Activated CD8-positive, alpha-beta T cell treated with anti-CD3 and anti-CD28 coated beads for 36 hours (primary cell): Measurements from ENCODE around the gene TRIM22. TPM values are rescaled to one million over a fixed set of nuclear protein-coding genes. Genes with fewer than 3 reads are reported as not detected.

Experiments used
- ATAC-seq: fragments of 200-7000 bp; cut with Tn5 transposase; one replicate; pipeline ENCODE4 v1.10.0; 2021; ENCODE audit warnings: mild to moderate bottlenecking, moderate library complexity
- CTCF ChIA-PET: fragments of 350-600 bp; sonication (Branson Sonifier 250); formaldehyde crosslinking; loops from one replicate; lab custom pipeline; 2021; ENCODE audit warnings: antibody characterized with exemption; lab: Charles Lee
- POLR2A ChIA-PET: fragments of 350-600 bp; sonication (Branson Sonifier 250); formaldehyde crosslinking; loops from one replicate; lab custom pipeline; 2021; ENCODE audit warnings: antibody characterized with exemption; lab: Charles Lee
- DNase-seq: peaks from one replicate; pipeline ENCODE4 v3.0.0-alpha.2; 2020
- H3K27ac Mint-ChIP-seq: one replicate; pipeline ENCODE4 v1.8.0; 2021; ENCODE audit warnings: mild to moderate bottlenecking, mixed read lengths
- H3K27me3 Mint-ChIP-seq: one replicate; pipeline ENCODE4 v1.8.0; 2021; ENCODE audit warnings: mixed read lengths
- H3K36me3 Mint-ChIP-seq: one replicate; pipeline ENCODE4 v1.8.0; 2021; ENCODE audit warnings: low read depth, mixed read lengths
- H3K4me1 Mint-ChIP-seq: one replicate; pipeline ENCODE4 v1.8.0; 2021; ENCODE audit warnings: low read depth, mixed read lengths
- H3K4me3 Mint-ChIP-seq: one replicate; pipeline ENCODE4 v1.8.0; 2021; ENCODE audit warnings: mild to moderate bottlenecking, moderate library complexity, mixed read lengths
- H3K9me3 Mint-ChIP-seq: one replicate; pipeline ENCODE4 v1.8.0; 2021; ENCODE audit warnings: mixed read lengths
- CTCF ChIP-seq: fragments of 200-600 bp; IDR thresholded peaks from one replicate; pipeline ENCODE4 v1.8.0; 2022; ENCODE audit warnings: antibody characterized with exemption, mild to moderate bottlenecking
- intact Hi-C: fragments of 100-400 bp; cut with micrococcal nuclease; formaldehyde crosslinking; loops from one replicate; pipeline ENCODE4 v1.10.0; 2022
- total RNA-seq, 2 experiments: library from RNA; stranded (reverse); gene quantifications; one replicate each; pipeline ENCODE4 v1.2.3, GENCODE V29; 2021

The TRIM22 gene
- total RNA-seq, 2 experiments from 2014 or later: 138 to 149 TPM

- TF ChIP-seq CTCF: no peak
- no peak for ATAC-seq
- Mint-ChIP-seq H3K4me1 (no peaks in the 10 kb centered on the region), H3K36me3 (no peaks in the 10 kb centered on the region), H3K9me3 (no peaks in the 10 kb centered on the region), H3K27ac (no peak overlapping the region), H3K4me3 (no peak overlapping the region), H3K27me3 (no peaks in the 10 kb centered on the region)
- DNase-seq: no peak
- intact Hi-C loops: no loop called here
- ChIA-PET POLR2A (no interaction called here), CTCF (interaction anchor here (1.4 kb wide), 1 partner anchor 14 kb away, joined by 3 read pairs; no protein-coding TSS in a partner anchor)
These were observed 38.1 kb downstream of the TRIM22 start for GRCh38 chr11:5727691-5728090.

GRCh38 chr11:5736396-5736795 is 46.8 kb downstream of the TRIM22 start, which contains the start of gene OR56B1:
Gene OR56B1 (plus strand): TSS chr11:5736448. CDS start chr11:5736517, 69 bp downstream.
- H3K27me3 Mint-ChIP-seq: no peaks in the 10 kb centered on the region
- intact Hi-C loops: no loop called here
- ATAC-seq: no peak
- no peaks in the 10 kb centered on the region for H3K4me1 Mint-ChIP-seq
- H3K36me3 Mint-ChIP-seq: peaks cover 10% of the 10 kb centered on the region
- peaks cover 6% of the 10 kb centered on the region for H3K9me3 Mint-ChIP-seq
- POLR2A ChIA-PET: no interaction called here
- no peak within 1 kb of the TSS for H3K4me3 Mint-ChIP-seq
- no peak within 1 kb of the TSS for H3K27ac Mint-ChIP-seq
- no peak for TF ChIP-seq CTCF
- no peak for DNase-seq
- CTCF ChIA-PET: interaction anchor here (0.6 to 1.0 kb wide), 2 partner anchors 25 to 58 kb away, joined by 3 read pairs; no protein-coding TSS in a partner anchor

GRCh38 chr11:5737091-5737490 is 47.5 kb downstream of the TRIM22 start:
- ChIA-PET CTCF (no interaction called here), POLR2A (no interaction called here)
- Mint-ChIP-seq H3K9me3 (peaks cover 13% of the 10 kb centered on the region), H3K36me3 (peaks cover 12% of the 10 kb centered on the region), H3K27me3 (no peaks in the 10 kb centered on the region), H3K27ac (no peak overlapping the region), H3K4me1 (no peaks in the 10 kb centered on the region), H3K4me3 (no peak overlapping the region)
- no peak for DNase-seq
- no peak for ATAC-seq
- no peak for TF ChIP-seq CTCF
- intact Hi-C loops: no loop called here

- CTCF ChIA-PET: no interaction called here
- H3K36me3 Mint-ChIP-seq: peaks cover 12% of the 10 kb centered on the region
- no peak overlapping the region for H3K27ac Mint-ChIP-seq
- POLR2A ChIA-PET: no interaction called here
- H3K9me3 Mint-ChIP-seq: peaks cover 17% of the 10 kb centered on the region
- H3K27me3 Mint-ChIP-seq: no peaks in the 10 kb centered on the region
- TF ChIP-seq CTCF: no peak
- intact Hi-C loops: no loop called here
- H3K4me3 Mint-ChIP-seq: no peak overlapping the region
- no peak for ATAC-seq
- H3K4me1 Mint-ChIP-seq: no peaks in the 10 kb centered on the region
- no peak for DNase-seq
These were observed 48.2 kb downstream of the TRIM22 start for GRCh38 chr11:5737670-5738392.

GRCh38 chr11:5738431-5738830 is 48.8 kb downstream of the TRIM22 start:
- Mint-ChIP-seq H3K4me1 (no peaks in the 10 kb centered on the region), H3K9me3 (peaks cover 22% of the 10 kb centered on the region), H3K27ac (no peak overlapping the region), H3K4me3 (no peak overlapping the region), H3K36me3 (peaks cover 12% of the 10 kb centered on the region), H3K27me3 (no peaks in the 10 kb centered on the region)
- CTCF ChIA-PET: no interaction called here
- intact Hi-C loops: no loop called here
- no peak for TF ChIP-seq CTCF
- ATAC-seq (no peak), DNase-seq (no peak)
- POLR2A ChIA-PET: no interaction called here
